SK-N-SH treated with all-trans-retinoic acid at 6 μM for 48 hours (cell line): ENCODE data around the gene IFRD2.

Experiments
- ATAC-seq: fragments of 200-7000 bp; cut with Tn5 transposase; 3 replicates; pipeline ENCODE4 v1.9.1; 2020; ENCODE audit warnings: mild to moderate bottlenecking, moderate library complexity
- ARNTL ChIP-seq: fragments of 450-650 bp; formaldehyde crosslinking; IDR thresholded peaks from 2 replicates; pipeline ENCODE4 v1.5.0; 2020; ENCODE audit warnings: low read depth, mild to moderate bottlenecking, moderate library complexity, borderline replicate concordance
- BACH2 ChIP-seq: fragments of 250-450 bp; sonication (Bioruptor Pico); IDR thresholded peaks from 2 replicates; pipeline ENCODE4 v1.9.0; 2021; ENCODE audit warnings: mild to moderate bottlenecking, borderline replicate concordance
- CSDC2 ChIP-seq: fragments of 250-450 bp; sonication (Bioruptor Pico); IDR thresholded peaks from 2 replicates; pipeline ENCODE4 v1.5.0; 2020; ENCODE audit warnings: mild to moderate bottlenecking, moderate library complexity
- ESRRG ChIP-seq: fragments of 250-450 bp; sonication (Bioruptor Pico); IDR thresholded peaks from 2 replicates; pipeline ENCODE4 v1.6.1; 2021; ENCODE audit warnings: mild to moderate bottlenecking
- GLIS3 ChIP-seq: fragments of 250-450 bp; sonication (Bioruptor Pico); IDR thresholded peaks from 2 replicates; pipeline ENCODE4 v1.5.0; 2020; ENCODE audit warnings: mild to moderate bottlenecking, moderate library complexity
- ISL1 ChIP-seq: fragments of 250-450 bp; sonication (Bioruptor Pico); IDR thresholded peaks from 2 replicates; pipeline ENCODE4 v2.1.2; 2022; ENCODE audit warnings: mild to moderate bottlenecking, moderate library complexity
- OSR1 ChIP-seq: fragments of 250-450 bp; sonication (Bioruptor Pico); IDR thresholded peaks from 2 replicates; pipeline ENCODE4 v1.8.0; 2022; ENCODE audit warnings: moderate library complexity, mild to moderate bottlenecking, inconsistent platforms
- PPARA ChIP-seq: fragments of 250-450 bp; sonication (Bioruptor Pico); IDR thresholded peaks from 2 replicates; pipeline ENCODE4 v1.5.0; 2020; ENCODE audit warnings: mild to moderate bottlenecking, borderline replicate concordance
- RARB ChIP-seq: fragments of 250-450 bp; sonication (Bioruptor Pico); IDR thresholded peaks from 2 replicates; pipeline ENCODE4 v1.8.0; 2021; ENCODE audit warnings: mild to moderate bottlenecking, moderate library complexity
- SNAI2 ChIP-seq: fragments of 250-450 bp; sonication (Bioruptor Pico); IDR thresholded peaks from 2 replicates; pipeline ENCODE4 v1.5.0; 2020; ENCODE audit warnings: mild to moderate bottlenecking, moderate library complexity
- TOX ChIP-seq: fragments of 250-450 bp; sonication (Bioruptor Pico); IDR thresholded peaks from 2 replicates; pipeline ENCODE4 v1.8.0; 2021; ENCODE audit warnings: mild to moderate bottlenecking, moderate library complexity, borderline replicate concordance
- ZC3H10 ChIP-seq: fragments of 250-450 bp; sonication (Bioruptor Pico); IDR thresholded peaks from 2 replicates; pipeline ENCODE4 v1.5.1; 2021; ENCODE audit warnings: mild to moderate bottlenecking, moderate library complexity
- ZFP3 ChIP-seq: fragments of 250-450 bp; sonication (Bioruptor Pico); IDR thresholded peaks from 2 replicates; pipeline ENCODE4 v1.5.0; 2020; ENCODE audit warnings: mild to moderate bottlenecking, moderate library complexity
- ZFP30 ChIP-seq: fragments of 450-650 bp; formaldehyde crosslinking; IDR thresholded peaks from 2 replicates; pipeline ENCODE4 v1.5.0; 2022; ENCODE audit warnings: mild to moderate bottlenecking, moderate library complexity
- ZNF565 ChIP-seq: fragments of 450-650 bp; formaldehyde crosslinking; conservative IDR thresholded peaks from 2 replicates; pipeline ENCODE4 v1.5.0; 2020; ENCODE audit warnings: low read depth, mild to moderate bottlenecking, moderate library complexity
- ZNF70 ChIP-seq: fragments of 450-650 bp; formaldehyde crosslinking; IDR thresholded peaks from 2 replicates; pipeline ENCODE4 v1.5.0; 2020; ENCODE audit warnings: mild to moderate bottlenecking, moderate library complexity
- ZNF8 ChIP-seq: fragments of 450-650 bp; formaldehyde crosslinking; IDR thresholded peaks from 2 replicates; pipeline ENCODE4 v1.5.0; 2020; ENCODE audit warnings: mild to moderate bottlenecking, moderate library complexity
- TF ChIP-seq, protein P1 (sequence below): fragments of 250-450 bp; sonication (Bioruptor Pico); IDR thresholded peaks from 2 replicates; pipeline ENCODE4 v1.8.0; 2021; ENCODE audit warnings: low read depth, mild to moderate bottlenecking, moderate library complexity, borderline replicate concordance
- TF ChIP-seq, protein P2 (sequence below): fragments of 250-450 bp; sonication (Bioruptor Pico); IDR thresholded peaks from 2 replicates; pipeline ENCODE4 v1.5.1; 2021; ENCODE audit warnings: mild to moderate bottlenecking, moderate library complexity
- TF ChIP-seq, protein P3 (sequence below): fragments of 250-450 bp; sonication (Bioruptor Pico); IDR thresholded peaks from 2 replicates; pipeline ENCODE4 v1.8.0; 2020; ENCODE audit warnings: mild to moderate bottlenecking, moderate library complexity, borderline replicate concordance
- TF ChIP-seq, protein P4 (sequence below): fragments of 250-450 bp; sonication (Bioruptor Pico); IDR thresholded peaks from 2 replicates; pipeline ENCODE4 v1.5.1; 2020; ENCODE audit warnings: low read depth, mild to moderate bottlenecking, moderate library complexity
- TF ChIP-seq, protein P5 (sequence below): fragments of 250-450 bp; sonication (Bioruptor Pico); IDR thresholded peaks from 2 replicates; pipeline ENCODE4 v1.5.0; 2020; ENCODE audit warnings: mild to moderate bottlenecking, moderate library complexity

Gene IFRD2

DNA sequence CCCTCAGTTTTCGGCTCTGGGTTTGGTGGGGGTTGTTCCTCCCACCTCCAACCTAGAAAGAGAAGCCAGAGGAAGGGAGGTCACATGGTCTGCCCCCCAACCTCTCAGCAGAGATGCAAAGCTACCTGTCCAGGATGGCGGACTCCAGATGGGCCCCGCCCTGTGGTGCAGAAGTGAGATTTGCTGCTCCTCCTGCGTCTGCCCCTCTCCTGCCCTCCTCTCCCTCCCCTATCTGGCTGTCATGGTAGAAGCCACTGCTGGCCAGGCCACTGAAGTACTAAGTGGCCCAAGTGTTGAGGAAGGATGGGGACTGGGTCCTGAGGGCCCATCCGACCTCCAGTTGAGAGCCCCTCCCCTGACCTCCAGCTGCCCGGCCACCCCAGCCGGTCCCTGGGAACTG lies 25.4 kb downstream of the IFRD2 start (continued):
- TF ChIP-seq, protein P1, sequence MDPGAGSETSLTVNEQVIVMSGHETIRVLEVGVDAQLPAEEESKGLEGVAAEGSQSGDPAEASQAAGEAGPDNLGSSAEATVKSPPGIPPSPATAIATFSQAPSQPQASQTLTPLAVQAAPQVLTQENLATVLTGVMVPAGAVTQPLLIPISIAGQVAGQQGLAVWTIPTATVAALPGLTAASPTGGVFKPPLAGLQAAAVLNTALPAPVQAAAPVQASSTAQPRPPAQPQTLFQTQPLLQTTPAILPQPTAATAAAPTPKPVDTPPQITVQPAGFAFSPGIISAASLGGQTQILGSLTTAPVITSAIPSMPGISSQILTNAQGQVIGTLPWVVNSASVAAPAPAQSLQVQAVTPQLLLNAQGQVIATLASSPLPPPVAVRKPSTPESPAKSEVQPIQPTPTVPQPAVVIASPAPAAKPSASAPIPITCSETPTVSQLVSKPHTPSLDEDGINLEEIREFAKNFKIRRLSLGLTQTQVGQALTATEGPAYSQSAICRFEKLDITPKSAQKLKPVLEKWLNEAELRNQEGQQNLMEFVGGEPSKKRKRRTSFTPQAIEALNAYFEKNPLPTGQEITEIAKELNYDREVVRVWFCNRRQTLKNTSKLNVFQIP (CRISPR knock-in tag), result no peak
- TF ChIP-seq ZFP30 (CRISPR knock-in tag) (no peak), ZC3H10 (CRISPR knock-in tag) (no peak), ZNF70 (CRISPR knock-in tag) (no peak), ESRRG (CRISPR knock-in tag) (no peak), TOX (CRISPR knock-in tag) (no peak), CSDC2 (CRISPR knock-in tag) (no peak), ZNF8 (CRISPR knock-in tag) (no peak), ZFP3 (CRISPR knock-in tag) (no peak), ISL1 (no peak), ZNF565 (no peak)

DNA sequence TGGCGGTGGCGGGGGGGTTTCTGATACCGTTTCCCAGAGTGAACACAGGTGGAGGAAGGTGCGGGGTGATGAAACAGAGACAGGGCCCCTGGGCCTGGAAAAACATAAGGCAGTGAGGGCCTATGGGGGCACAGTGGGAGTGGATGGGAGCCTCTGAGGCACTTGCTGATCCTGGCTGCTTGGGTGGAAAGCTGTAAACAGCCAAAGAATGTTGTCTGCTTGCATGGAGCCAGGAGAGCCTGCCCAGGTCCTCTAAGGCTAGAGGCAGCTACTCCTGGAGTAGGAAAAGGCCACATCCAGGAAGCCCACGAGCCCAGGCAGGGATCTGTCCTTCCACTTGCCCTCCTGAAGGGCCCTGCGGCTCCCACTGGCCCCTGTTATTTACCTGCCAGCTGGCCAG lies 26.2 kb downstream of the IFRD2 start:
- TF ChIP-seq, protein P2, sequence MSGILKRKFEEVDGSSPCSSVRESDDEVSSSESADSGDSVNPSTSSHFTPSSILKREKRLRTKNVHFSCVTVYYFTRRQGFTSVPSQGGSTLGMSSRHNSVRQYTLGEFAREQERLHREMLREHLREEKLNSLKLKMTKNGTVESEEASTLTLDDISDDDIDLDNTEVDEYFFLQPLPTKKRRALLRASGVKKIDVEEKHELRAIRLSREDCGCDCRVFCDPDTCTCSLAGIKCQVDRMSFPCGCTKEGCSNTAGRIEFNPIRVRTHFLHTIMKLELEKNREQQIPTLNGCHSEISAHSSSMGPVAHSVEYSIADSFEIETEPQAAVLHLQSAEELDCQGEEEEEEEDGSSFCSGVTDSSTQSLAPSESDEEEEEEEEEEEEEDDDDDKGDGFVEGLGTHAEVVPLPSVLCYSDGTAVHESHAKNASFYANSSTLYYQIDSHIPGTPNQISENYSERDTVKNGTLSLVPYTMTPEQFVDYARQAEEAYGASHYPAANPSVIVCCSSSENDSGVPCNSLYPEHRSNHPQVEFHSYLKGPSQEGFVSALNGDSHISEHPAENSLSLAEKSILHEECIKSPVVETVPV (CRISPR knock-in tag), result no peak
- no peak for TF ChIP-seq ZC3H10 (CRISPR knock-in tag)
- no peak for TF ChIP-seq GLIS3
- no peak for TF ChIP-seq TOX (CRISPR knock-in tag)
- no peak for TF ChIP-seq RARB
- TF ChIP-seq, protein P1 (CRISPR knock-in tag), result no peak
- no peak for TF ChIP-seq OSR1
- no peak for TF ChIP-seq ESRRG (CRISPR knock-in tag)
- TF ChIP-seq ARNTL, result no peak
- no peak for TF ChIP-seq SNAI2 (CRISPR knock-in tag)
- TF ChIP-seq, protein P3, sequence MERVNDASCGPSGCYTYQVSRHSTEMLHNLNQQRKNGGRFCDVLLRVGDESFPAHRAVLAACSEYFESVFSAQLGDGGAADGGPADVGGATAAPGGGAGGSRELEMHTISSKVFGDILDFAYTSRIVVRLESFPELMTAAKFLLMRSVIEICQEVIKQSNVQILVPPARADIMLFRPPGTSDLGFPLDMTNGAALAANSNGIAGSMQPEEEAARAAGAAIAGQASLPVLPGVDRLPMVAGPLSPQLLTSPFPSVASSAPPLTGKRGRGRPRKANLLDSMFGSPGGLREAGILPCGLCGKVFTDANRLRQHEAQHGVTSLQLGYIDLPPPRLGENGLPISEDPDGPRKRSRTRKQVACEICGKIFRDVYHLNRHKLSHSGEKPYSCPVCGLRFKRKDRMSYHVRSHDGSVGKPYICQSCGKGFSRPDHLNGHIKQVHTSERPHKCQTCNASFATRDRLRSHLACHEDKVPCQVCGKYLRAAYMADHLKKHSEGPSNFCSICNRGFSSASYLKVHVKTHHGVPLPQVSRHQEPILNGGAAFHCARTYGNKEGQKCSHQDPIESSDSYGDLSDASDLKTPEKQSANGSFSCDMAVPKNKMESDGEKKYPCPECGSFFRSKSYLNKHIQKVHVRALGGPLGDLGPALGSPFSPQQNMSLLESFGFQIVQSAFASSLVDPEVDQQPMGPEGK (CRISPR knock-in tag), result no peak
- TF ChIP-seq ZNF70 (CRISPR knock-in tag), result no peak
- TF ChIP-seq, protein P4, sequence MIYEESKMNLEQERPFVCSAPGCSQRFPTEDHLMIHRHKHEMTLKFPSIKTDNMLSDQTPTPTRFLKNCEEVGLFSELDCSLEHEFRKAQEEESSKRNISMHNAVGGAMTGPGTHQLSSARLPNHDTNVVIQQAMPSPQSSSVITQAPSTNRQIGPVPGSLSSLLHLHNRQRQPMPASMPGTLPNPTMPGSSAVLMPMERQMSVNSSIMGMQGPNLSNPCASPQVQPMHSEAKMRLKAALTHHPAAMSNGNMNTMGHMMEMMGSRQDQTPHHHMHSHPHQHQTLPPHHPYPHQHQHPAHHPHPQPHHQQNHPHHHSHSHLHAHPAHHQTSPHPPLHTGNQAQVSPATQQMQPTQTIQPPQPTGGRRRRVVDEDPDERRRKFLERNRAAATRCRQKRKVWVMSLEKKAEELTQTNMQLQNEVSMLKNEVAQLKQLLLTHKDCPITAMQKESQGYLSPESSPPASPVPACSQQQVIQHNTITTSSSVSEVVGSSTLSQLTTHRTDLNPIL (CRISPR knock-in tag), result no peak
- TF ChIP-seq, protein P5, sequence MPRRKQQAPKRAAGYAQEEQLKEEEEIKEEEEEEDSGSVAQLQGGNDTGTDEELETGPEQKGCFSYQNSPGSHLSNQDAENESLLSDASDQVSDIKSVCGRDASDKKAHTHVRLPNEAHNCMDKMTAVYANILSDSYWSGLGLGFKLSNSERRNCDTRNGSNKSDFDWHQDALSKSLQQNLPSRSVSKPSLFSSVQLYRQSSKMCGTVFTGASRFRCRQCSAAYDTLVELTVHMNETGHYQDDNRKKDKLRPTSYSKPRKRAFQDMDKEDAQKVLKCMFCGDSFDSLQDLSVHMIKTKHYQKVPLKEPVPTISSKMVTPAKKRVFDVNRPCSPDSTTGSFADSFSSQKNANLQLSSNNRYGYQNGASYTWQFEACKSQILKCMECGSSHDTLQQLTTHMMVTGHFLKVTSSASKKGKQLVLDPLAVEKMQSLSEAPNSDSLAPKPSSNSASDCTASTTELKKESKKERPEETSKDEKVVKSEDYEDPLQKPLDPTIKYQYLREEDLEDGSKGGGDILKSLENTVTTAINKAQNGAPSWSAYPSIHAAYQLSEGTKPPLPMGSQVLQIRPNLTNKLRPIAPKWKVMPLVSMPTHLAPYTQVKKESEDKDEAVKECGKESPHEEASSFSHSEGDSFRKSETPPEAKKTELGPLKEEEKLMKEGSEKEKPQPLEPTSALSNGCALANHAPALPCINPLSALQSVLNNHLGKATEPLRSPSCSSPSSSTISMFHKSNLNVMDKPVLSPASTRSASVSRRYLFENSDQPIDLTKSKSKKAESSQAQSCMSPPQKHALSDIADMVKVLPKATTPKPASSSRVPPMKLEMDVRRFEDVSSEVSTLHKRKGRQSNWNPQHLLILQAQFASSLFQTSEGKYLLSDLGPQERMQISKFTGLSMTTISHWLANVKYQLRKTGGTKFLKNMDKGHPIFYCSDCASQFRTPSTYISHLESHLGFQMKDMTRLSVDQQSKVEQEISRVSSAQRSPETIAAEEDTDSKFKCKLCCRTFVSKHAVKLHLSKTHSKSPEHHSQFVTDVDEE, result no peak
- TF ChIP-seq ISL1, result no peak
- TF ChIP-seq ZFP3 (CRISPR knock-in tag), result no peak
- TF ChIP-seq CSDC2 (CRISPR knock-in tag), result no peak

DNA sequence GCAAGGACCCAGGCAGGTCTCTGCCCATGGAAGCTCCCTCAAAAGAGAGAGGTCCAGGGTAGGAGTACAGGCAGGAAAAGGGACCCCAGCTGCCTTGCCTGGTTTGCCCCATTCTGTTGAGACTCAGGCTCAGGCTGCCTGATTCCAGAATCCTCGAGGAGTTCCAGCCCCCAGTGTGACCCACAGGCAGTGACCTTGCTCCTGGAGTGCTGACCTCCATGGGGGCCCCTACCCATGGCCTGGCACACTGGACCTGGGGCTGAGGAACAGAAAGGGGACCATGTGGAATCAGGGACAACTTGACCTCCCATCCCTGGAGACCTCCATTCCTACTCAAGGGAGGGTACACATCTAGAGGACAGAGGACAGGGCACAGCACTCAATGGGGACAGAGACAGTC lies 26.7 kb downstream of the IFRD2 start:
- no peak for ATAC-seq
- no peak for TF ChIP-seq CSDC2 (CRISPR knock-in tag)
- TF ChIP-seq ZFP30 (CRISPR knock-in tag), result no peak
- TF ChIP-seq BACH2 (CRISPR knock-in tag), result no peak
- no peak for TF ChIP-seq ZC3H10 (CRISPR knock-in tag)
- TF ChIP-seq GLIS3, result no peak
- TF ChIP-seq, protein P5, result no peak
- TF ChIP-seq ESRRG (CRISPR knock-in tag), result no peak
- TF ChIP-seq ISL1, result no peak
- no peak for TF ChIP-seq TOX (CRISPR knock-in tag)
- TF ChIP-seq, protein P3 (CRISPR knock-in tag), result no peak
- no peak for TF ChIP-seq PPARA (CRISPR knock-in tag)
- TF ChIP-seq ZNF8 (CRISPR knock-in tag), result no peak

More for the DNA sequence above, 26.2 kb downstream of the IFRD2 start:
- ATAC-seq, result no peak
